HG03196 (cell line): ENCODE data around the gene MYEOV.

Source experiments
- ATAC-seq: cut with Tn5 transposase; IDR thresholded peaks from one replicate; pipeline ENCODE4 v1.9.1; 2021; ENCODE audit not compliant: unreplicated experiment

MYEOV gene

DNA sequence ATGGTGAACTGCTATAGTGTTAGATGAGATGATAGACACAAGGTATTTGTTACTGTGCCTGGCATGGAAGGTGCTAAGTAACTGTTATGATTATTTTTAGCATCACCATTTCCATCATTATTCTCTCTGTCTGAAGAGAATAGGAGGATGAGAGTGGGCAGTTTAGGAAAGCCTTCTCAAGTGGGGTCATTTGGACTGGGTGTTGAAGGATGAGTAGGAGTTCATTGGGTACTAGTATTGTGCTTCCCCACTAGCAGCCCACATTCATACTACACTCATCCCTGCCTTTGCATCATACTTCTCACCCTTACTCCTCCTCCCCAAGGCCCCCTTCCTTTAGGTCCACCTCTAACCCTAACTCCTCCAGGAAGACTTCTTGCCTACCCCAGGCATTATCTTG, 20.6 kb downstream of the MYEOV start:
- ATAC-seq, result no peak

DNA sequence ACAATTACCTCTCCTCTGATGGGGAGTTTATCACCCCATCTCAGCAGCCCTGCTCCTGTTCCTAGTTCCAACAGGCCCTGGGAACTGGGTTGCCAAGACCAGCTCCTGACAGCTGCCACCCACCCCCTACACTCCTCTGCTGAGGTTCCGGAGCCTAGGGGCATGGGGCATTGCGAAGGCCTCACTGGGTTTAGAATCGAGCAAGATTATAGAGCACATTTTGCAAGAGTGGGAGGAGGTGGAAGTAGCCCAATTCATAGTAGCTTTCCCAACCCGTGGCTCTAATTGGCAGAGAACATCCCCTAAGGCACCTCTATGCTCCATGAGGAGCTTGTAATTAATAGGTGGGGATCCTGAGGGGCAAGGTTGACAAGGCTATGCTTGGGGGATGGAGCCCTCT, 23.0 kb downstream of the MYEOV start:
- no peak for ATAC-seq

DNA sequence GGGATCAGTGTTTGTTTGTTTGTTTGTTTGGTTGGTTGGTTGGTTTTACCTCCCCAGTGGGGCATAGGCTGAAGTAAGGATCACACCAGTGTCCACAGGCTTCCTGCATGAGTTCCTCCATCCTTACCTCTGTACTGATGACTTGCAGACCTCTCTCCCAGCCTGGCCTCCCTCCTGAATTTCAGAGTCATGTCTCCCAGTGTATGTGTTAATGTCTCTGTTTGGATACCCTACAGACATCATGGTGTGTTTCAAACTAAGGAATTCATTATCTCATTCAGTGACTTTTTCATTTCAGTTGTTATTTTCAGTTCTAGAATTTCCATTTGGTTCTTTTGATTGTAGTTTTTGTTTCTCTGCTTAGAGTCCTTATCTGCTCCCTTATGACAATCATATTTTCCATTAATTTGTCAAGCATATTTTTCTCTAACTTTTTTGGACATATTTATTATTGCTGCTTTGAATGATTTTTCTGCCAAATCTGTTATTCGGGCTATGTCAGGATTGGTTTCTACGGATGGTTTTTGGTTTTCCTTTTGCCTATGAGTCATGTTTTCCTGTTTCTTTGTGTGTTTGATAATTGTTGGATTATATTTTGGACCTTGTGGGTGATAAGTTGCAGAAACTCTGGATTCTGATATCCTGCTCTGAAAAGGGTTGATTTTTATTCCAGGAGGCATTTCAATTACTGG, 23.6 kb downstream of the MYEOV start:
- ATAC-seq, result no peak

DNA sequence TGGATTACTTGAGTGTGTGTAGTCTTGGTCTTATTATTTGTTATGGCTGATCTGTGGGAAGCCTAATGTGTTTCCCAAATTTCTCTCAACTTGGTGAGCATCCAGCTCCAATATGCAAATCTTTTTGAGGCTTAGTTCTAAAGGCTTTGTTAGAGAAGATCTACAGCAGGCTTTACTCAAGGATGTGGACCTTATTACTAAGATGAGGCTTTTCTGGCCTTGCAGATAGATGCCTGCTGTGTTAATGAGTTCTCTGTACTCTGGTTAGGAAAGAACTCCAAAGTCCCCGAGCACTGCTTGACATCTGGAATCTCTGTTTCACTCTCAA, 24.1 kb downstream of the MYEOV start:
- ATAC-seq, result no peak

DNA sequence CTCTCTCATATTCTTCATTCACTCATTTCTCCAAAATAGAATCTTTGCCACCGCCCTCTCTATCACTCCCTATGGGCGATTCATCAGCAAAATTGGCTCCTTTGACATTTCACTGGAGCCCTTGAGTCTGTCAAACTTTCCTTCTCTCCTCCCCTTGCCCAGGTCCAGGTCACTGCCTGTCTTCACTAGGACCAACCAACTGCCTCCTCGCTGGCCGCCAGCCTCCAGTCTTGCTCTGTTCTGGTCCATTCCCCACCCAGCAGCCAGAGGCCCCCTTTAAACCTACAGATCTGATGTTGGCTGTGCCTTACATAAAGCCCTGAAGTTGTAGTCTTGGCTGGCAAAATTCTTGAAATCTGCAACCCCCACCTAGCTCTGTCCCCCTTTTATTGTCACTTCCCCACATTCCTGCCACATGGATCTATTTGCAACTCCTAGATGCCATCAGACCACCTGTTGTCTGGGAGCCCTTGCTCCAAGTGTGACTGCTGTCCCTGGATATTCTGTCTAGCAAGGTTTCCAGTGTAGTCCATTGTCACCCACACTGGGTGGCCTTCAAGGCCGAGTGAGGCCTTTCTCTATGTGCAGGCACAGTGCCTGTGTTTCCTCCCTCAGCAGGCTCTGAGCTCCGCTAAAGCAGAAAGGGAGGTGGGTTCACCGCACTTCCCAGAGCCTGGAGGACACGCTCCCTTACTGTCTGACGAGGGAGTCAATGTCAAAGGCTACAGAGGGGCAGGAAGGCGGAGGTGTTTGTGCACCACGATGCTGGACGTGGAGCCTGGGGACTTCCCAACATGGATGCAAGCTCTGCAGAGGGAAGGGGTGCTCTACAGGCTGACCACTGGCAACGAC, 25.5 kb downstream of the MYEOV start:
- ATAC-seq, result no peak

DNA sequence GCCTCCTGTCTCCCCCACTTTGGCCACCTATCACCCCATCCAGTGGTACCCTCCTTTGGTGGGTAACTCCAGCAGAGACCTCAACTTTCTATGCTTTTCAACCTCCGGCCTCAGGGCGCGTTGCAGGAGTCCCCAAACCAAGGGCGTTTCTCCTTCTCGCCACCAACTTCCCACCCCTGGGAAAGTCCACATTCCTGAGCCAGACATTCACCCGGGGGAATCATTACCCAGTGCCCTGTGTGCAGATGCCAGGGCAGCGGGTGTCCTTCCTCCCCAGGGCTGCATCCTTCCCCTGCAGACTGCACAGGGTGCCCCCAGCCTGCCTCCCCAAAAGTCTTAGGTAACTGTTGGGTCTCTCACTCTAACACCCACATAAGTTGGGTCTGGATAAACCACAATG, 26.4 kb downstream of the MYEOV start:
- ATAC-seq, result no peak

DNA sequence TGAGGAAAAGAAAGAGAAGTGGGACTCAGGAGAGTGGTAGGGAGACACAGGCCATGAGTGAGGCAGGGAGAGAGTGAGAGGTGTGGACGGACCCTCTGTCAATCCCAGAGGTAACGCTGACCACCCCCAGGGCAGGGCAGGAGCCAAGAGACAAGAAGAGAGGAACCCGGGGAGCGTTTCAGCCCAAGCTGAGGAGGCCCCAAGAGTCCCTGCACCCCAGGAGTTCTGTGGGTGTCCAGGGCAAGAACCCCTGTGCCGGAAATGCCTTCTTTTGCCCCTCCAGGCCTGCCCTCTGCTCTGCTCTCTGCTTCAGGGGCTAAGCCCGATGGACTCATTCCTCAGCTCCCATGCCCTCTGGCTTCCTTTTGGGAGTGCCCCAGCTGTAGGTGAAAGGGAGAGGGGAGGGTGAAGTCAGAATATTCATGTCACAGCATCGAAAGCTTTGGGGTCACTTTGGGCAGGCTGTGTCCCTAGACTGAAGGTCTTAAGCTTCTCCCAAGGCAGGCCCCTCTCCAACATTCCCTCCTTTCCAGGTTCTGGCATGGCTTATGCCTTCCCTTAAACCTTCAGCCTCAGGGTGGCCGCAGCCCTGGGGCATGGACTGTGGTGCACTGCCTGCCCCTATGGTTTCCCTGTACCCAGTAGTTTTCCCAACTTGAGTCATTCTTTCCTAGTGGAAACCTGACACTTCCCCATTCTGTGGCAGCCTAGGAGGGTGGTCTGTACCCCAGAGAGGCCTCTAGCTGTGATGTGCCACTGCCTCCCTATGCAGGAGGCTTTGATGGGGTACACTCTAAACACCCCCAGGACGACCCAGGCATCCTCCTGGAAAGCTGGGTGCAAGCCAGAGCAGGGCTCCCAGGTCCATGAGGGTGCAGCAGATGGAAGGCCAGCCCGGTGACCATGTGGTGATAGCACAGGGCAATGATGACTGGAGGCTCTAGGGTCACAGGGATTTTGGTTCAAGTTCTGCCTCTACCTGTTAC, 27.1 kb downstream of the MYEOV start:
- no peak for ATAC-seq

DNA sequence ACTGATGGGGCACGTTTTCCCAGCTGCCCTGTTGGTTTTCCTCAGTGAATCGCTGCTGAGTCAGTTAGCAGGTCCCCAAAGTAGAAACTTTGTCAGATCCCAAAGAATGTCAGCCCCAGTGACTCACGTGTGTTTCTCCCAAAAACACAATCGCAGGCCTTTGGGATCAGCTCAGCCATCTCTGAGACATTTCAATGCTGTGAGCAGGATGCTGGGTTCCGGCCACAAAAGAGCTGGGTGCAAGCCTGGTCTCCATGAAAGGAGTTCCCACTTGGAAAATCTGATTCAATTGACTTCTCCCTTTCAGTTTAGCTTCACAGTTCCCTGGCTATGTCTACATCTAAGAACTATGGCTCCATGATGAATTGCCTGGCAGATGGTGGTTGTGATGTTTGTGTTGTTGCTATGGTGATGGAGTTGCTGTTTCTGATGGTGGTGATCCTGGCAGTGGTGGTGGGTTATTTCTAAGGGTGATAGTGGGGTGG, 28.0 kb downstream of the MYEOV start:
- no peak for ATAC-seq

DNA sequence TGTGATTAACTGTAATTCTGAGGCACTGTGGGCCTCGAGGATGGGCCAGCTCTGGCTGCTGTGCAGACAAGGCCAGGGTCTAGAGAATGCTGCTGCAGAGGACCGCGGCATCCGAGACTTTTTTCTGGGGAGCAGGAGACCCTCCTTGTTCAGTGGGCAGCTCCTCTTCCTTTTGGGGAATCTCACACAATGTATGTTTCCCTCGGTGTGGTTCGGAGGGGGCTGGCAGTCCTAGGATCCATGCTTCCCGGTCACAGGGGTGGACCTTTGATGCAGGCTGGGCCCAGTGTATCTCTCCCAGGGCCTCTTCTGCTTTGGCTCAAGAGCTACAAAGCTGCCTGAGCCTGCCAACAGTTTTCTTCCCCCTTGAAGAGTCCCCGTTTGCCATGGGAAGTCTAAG, 31.5 kb downstream of the MYEOV start:
- ATAC-seq, result no peak

DNA sequence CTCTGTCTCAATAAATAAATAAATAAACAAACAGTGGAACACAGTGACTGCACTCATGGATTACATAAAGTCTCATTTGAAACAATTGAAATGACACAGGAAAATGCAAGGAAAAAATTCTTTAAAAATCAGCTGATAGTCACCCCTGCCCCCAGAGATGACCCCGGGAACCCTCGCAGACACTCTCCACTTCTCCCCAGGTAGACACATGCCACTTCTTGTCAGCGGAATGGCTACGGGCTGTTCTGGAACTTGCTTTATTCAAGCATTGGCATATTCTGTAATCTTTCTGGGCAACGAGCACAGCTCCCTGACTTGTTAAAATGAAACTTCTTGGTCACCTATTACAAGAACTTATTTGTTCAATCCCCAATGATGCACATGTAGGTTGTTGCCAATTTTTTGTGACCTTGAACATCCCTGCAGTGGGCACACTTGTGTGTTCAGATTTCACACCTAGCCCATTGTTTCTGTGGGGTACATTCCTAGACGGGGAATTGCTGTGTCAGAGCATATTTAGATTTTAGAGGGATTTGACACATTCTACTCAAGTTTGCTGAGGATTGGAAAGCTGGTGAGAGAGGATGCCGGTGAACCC, 32.8 kb downstream of the MYEOV start:
- ATAC-seq, result no peak

DNA sequence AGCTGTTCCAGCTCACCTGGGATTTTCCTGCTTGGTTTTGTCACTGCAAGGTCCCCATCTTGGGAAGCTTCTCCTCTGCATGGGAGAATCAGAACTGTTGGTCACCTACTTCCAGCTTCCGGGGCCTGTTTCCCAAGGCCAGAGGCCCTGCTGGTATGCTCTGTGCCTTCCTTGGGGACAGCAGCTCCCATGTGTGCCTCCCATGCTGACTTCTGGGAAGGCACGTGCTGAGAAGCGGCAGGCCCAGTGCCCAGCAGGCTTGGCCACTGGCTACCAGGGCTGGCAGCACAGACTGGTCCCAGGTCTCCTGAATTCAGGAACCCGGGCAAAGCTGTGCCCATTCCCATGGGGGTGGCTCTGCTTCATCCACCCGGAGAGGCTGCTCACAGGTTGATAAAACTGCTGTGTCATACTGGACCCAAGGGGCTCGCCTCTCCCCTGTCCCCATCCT, 33.8 kb downstream of the MYEOV start:
- no peak for ATAC-seq

DNA sequence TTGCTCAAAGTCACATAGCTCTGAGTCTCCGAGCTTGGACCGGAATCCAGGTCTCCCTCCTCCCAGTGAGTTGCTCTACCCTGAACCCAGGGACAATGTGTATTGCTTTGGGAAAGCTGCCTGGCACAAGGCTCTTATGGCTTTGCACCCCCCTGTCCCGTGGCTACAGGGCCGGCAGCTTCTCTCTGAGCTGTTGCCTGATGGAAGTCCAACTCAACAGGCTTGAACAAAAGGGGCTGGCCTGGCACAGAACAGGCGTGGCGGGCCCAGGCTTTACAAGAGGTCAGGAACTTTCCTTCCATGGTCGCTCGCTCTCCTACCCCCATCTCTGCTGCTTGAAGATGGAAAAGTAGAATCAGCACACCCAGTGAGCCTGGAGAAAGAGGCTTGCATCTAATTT, 34.3 kb downstream of the MYEOV start:
- no peak for ATAC-seq

DNA sequence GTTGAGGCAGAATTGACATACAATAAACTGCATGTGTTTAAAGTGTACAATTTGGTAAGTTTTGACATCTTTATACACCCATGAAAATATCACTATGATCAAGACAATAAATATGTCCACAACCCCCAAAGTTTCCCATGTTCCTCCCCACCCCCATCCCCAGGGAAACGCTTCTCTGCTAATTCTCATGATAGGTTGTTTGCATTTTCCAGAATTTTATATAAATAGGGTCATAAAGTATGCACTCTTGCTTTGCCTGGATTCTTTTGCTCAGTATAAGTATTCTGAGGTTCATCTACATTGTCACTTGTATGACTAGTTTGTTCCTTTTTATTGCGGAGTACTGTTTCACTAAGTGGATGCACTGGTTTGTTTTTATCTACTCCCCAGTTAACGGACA, 35.6 kb downstream of the MYEOV start:
- no peak for ATAC-seq

DNA sequence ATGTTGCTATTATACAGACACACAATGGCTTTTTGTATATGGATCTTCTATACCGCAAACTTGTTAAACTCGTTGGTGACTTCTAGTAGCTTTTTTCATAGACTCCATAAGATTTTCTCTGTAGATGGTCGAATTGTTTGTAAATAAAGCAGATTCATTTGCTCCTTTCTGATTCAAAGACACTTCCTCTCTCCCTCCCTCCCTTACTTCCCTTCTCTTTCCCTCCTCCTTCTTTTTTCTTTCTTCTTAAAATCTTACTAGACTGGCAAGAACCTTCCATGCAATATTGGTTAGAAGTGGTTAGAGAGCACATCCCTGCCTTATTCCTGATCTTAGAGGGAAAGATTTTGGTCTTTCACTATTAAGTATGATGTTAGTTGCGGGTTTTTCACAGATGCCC, 36.4 kb downstream of the MYEOV start:
- no peak for ATAC-seq

DNA sequence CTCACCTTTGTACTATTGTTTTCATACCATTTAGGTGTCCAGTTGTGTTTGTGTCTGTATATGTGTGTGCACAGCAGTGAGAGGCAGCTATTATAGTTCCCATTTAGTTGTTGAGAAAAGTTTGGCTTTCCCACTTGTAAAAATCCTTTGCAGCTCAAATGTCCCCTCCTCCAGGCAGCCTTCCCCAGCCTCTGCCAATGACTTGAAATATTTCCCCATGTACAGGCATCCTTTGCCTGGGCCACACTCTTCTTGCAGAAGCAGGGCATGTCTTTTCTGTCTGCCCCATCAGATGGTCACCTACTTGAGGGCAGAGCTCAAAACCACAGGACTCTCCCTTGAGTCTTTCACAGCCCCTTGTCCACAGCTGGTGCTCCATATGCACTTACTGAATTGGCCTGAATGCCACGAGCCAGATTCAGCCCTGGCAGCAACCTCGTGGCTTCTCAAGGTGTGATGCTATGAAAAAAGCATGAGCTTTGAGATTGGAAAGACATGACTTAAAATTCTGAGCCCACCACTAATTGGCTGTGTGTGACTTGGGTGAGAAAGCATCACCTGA, 39.3 kb downstream of the MYEOV start:
- ATAC-seq, result no peak

DNA sequence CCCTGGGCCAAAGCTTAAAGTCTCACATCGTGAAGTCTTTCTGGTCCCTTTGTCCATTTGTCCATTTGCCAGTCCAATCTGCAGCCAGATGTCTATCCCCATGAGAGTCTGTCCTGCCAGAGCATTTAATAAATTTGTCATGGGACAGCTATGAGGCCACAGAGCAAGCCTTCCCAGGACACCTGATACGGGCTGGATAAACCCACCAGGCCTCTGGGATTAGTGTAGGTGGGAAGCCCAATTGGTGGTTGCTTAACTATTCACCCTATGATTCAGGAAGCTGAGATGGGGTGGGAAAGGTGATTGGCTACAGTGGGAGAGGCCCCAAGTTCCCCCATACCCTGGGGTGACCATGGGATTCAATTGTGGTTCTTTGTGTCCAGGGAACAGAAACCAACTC, 39.9 kb downstream of the MYEOV start:
- ATAC-seq, result no peak

DNA sequence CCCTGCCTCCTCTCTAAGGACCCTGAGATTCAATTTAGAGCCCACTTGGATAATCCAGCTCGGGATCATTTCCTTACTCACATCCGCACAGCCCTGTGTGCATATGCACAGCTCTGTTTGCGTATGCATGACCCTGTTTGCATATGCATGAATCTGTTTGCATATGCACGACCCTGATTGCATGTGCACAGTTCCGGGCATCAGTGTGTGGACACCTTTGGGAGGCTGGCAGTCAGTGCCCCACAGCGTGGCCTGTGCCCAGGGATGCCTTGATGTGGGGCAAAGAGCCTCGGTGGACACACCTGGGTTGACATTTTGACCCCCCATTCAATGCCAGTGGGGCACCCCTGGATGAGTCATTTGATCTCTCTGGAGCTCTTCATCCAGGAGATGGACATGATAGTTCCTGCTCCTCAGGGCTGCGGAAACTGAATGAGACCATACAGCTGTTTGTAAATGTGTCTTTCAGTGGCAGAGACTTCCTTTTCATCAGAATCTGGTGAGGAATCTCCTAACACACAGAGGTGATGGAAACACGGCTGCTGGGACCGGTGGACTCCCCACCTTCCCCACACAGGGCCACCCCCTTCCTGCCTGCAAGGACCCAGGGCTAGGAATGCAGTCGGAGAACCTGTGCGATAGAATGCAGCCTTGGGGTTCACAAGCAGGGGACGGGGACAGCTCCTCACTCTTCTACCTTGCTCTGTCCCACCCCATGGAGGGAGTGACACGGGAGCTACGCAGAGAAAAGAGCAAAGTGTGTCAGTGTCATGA, 41.2 kb downstream of the MYEOV start:
- no peak for ATAC-seq

DNA sequence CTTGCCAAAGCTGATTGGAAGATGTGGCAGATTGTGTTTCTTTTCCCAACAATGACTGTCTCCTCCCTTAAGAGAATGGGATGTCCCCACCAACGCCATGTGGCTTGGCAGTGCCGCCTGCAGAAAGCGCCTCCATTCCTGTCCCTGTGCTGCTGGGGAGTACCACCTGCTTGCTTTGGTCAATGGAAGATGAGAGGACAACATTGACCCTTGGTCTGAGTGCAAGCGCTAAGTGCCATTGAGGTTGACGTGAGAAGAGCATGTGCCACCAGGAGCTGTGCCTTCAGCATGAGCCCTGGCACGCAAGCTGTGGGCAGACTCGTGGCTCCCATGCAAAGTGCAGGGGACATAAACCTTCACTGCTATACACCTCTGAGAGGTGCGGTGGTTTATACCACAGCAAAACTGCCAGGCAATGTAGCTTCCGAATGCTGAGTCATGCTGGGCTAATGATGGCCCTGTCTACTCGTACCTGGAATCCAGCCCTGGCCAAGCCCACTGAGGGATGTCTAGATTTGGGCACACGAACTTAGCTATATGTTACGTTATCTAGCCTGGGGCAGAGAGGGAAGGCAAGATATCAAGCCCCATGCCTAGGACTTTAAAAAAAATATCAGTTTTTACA, 41.9 kb downstream of the MYEOV start:
- ATAC-seq, result no peak

DNA sequence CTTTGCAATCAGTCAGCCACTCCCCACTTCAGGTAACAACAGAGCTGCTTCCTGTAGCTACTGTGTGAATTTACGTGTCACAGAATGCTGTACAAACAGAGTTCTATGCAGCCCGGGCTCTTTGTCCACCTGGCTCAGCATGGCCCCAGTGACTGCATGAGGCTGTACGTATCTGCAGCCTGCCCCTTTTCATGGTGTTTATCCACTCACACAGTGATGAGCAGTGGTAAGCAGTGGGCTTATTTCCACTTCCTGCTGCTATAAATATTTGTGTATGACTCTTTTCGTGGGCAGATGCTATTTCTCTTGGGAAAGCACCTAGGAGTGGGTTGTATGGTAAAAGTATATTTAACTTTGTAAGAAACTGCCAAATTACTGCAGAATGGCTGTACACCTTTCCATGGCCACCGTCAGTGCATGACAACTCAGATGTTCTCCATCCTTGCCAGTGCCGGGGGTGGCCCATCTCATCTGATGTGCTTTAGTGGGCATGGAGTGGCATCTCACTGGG, 43.3 kb downstream of the MYEOV start:
- no peak for ATAC-seq
